A549 (cell line): ENCODE measurements around the gene IFFO2.

Experiments
- CHD2 ChIP-seq: fragments of 150-350 bp; IDR thresholded peaks from 2 replicates; pipeline ENCODE4 v1.6.1; 2014; ENCODE audit warnings: low read length; ENCODE audit not compliant: partially characterized antibody
- CTCF ChIP-seq: fragments of >200 bp; sonication (Bioruptor Twin); formaldehyde crosslinking; IDR thresholded peaks from 3 replicates; pipeline ENCODE4 v1.5.1; 2016
- MYC ChIP-seq: IDR thresholded peaks from 2 replicates; pipeline ENCODE4 v1.6.1; 2012; ENCODE audit warnings: mild to moderate bottlenecking, inconsistent platforms, low read length, improper control_type of control experiment, borderline replicate concordance
- POLR2A ChIP-seq: IDR thresholded peaks from 2 replicates; pipeline ENCODE4 v1.6.1; 2012; ENCODE audit warnings: mild to moderate bottlenecking, low read length
- POLR2AphosphoS2 ChIP-seq: conservative IDR thresholded peaks from 2 replicates; pipeline ENCODE4 v1.6.1; 2012; ENCODE audit warnings: low read length, improper control_type of control experiment, inconsistent platforms
- USF2 ChIP-seq: fragments of 450-650 bp; IDR thresholded peaks from 2 replicates; pipeline ENCODE4 v1.6.1; 2014; ENCODE audit warnings: antibody characterized with exemption

- TF ChIP-seq CTCF (no peak), POLR2A (no peak), POLR2AphosphoS2 (no peak), USF2 (no peak), CHD2 (no peak), MYC (no peak)
Measured at GRCh38 chr1:18856435-18856834, 100.0 kb downstream of the IFFO2 start.
